Astrocyte (in vitro differentiated cells and primary cell): ENCODE measurements around the gene GNG12. TPM values are rescaled to one million over a fixed set of nuclear protein-coding genes. Genes with fewer than 3 reads are reported as not detected.

Source experiments
- DNase-seq: peaks from one replicate; pipeline ENCODE4 v3.0.0-alpha.2; 2010; ENCODE audit warnings: low read depth
- FAIRE-seq: peaks from 2 replicates; lab custom pipeline; 2011; peaks lifted over from hg19 to GRCh38; lab: Jason Lieb, UNC
- H2AFZ ChIP-seq: 2 replicates; pipeline ENCODE4 v1.6.0; 2012; ENCODE audit warnings: low read depth, low read length, inconsistent platforms
- H3K27ac ChIP-seq: 2 replicates; pipeline ENCODE4 v1.5.1; 2011; ENCODE audit warnings: low read depth, low read length, inconsistent platforms
- H3K27me3 ChIP-seq: 2 replicates; pipeline ENCODE4 v1.6.0; 2011; ENCODE audit warnings: low read length, inconsistent platforms; ENCODE audit not compliant: insufficient read depth
- H3K36me3 ChIP-seq: 2 replicates; pipeline ENCODE4 v1.5.1; 2011; ENCODE audit warnings: low read length, inconsistent platforms; ENCODE audit not compliant: insufficient read depth
- H3K4me1 ChIP-seq: 2 replicates; pipeline ENCODE4 v1.5.1; 2011; ENCODE audit warnings: low read length, inconsistent platforms; ENCODE audit not compliant: insufficient read depth
- H3K4me2 ChIP-seq: 2 replicates; pipeline ENCODE4 v1.6.0; 2012; ENCODE audit warnings: low read length, inconsistent platforms
- H3K4me3 ChIP-seq: 2 replicates; pipeline ENCODE4 v1.5.1; 2011; ENCODE audit warnings: low read depth, mild to moderate bottlenecking, low read length, inconsistent platforms; ENCODE audit not compliant: insufficient read depth
- H3K79me2 ChIP-seq: 2 replicates; pipeline ENCODE4 v1.6.0; 2012; ENCODE audit warnings: mild to moderate bottlenecking, low read length, inconsistent platforms; ENCODE audit not compliant: insufficient read depth
- H3K9ac ChIP-seq: 2 replicates; pipeline ENCODE4 v1.6.0; 2012; ENCODE audit warnings: mild to moderate bottlenecking, low read length, inconsistent platforms
- H3K9me3 ChIP-seq: 2 replicates; pipeline ENCODE4 v1.5.1; 2012; ENCODE audit warnings: low read depth, mild to moderate bottlenecking, low read length, inconsistent platforms; ENCODE audit not compliant: insufficient read depth
- H4K20me1 ChIP-seq: 2 replicates; pipeline ENCODE4 v1.6.0; 2012; ENCODE audit warnings: low read length, inconsistent platforms; ENCODE audit not compliant: insufficient read depth
- H3K27ac Mint-ChIP-seq: one replicate; pipeline ENCODE4 v1.8.0; 2021; ENCODE audit warnings: mild to moderate bottlenecking, mixed read lengths; ENCODE audit not compliant: unreplicated experiment
- H3K27me3 Mint-ChIP-seq: one replicate; pipeline ENCODE4 v1.8.0; 2021; ENCODE audit warnings: low read depth, mixed read lengths; ENCODE audit not compliant: unreplicated experiment
- H3K36me3 Mint-ChIP-seq: one replicate; pipeline ENCODE4 v1.8.0; 2021; ENCODE audit warnings: low read depth, mixed read lengths; ENCODE audit not compliant: unreplicated experiment
- H3K4me1 Mint-ChIP-seq: one replicate; pipeline ENCODE4 v1.8.0; 2021; ENCODE audit warnings: low read depth, mixed read lengths; ENCODE audit not compliant: unreplicated experiment
- H3K4me3 Mint-ChIP-seq: one replicate; pipeline ENCODE4 v1.8.0; 2021; ENCODE audit warnings: mild to moderate bottlenecking, moderate library complexity, mixed read lengths; ENCODE audit not compliant: unreplicated experiment
- H3K9me3 Mint-ChIP-seq: one replicate; pipeline ENCODE4 v1.8.0; 2021; ENCODE audit warnings: mild to moderate bottlenecking, mixed read lengths; ENCODE audit not compliant: unreplicated experiment
- CTCF ChIP-seq: IDR thresholded peaks from 2 replicates; pipeline ENCODE4 v1.5.1; 2011; ENCODE audit warnings: low read depth, mild to moderate bottlenecking, inconsistent platforms, low read length, moderate library complexity; ENCODE audit not compliant: insufficient read depth
- EZH2 ChIP-seq: IDR thresholded peaks from 2 replicates; pipeline ENCODE4 v1.6.1; 2012; ENCODE audit warnings: mild to moderate bottlenecking, low read length, inconsistent platforms; ENCODE audit not compliant: insufficient read depth
- total RNA-seq: library from RNA; stranded (reverse); gene quantifications from 2 replicates; pipeline ENCODE4 v1.2.1, GENCODE V29; 2021

The GNG12 gene
- total RNA-seq, 1 donor from 2014 or later, result 101 TPM

DNA sequence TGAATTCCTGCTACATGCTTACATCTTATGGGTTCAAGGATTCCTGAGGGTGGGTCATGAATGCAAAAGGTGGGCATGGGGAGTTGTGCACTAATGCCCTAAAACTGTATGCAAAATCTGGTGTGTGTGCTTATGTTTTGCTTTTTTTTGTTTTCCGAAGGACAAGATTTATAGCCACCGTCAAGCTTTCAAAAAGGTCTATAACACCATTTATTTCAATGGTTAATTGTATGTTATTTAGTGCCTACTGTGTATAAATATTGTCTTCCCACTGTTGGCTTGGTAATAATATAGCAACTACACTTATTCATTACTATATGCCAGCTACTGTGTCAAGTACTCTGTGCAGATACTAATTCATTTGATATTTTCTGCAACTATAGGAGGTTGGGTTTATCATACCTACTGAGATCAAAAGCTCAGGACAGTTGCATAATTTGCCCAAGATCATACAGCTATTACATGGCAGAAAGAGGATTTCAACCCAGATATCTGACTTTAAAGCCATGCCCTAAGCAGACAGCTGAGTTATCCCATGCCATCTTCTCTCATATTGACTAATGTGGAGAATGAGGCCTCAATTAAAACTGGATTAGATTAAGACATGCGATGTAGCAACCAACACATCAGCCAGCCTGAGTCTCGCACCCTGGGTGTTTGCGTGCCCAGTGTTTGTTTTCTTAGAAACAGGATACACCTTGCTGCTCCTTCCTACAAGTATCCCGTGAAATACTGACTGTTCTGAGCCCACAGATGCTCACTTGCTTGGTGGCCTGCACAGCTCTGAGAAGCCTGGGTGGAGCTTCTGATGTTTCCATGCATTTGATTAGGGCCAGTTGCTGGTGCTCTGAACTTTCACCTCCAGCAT lies 113.7 kb downstream of the GNG12 start:
- Histone ChIP-seq H3K27me3 (no peaks in the 10 kb centered on the region), H3K27ac (no peak overlapping the region), H3K79me2 (peaks cover 81% of the 10 kb centered on the region), H3K4me1 (peaks cover 32% of the 10 kb centered on the region), H2AFZ (no peak overlapping the region), H3K9ac (no peak overlapping the region), H3K4me2 (no peak overlapping the region), H3K4me3 (no peak overlapping the region), H4K20me1 (peaks cover 66% of the 10 kb centered on the region), H3K36me3 (no peaks in the 10 kb centered on the region), H3K9me3 (no peaks in the 10 kb centered on the region)
- Mint-ChIP-seq H3K27ac (no peak overlapping the region), H3K9me3 (no peaks in the 10 kb centered on the region), H3K4me1 (peaks cover 22% of the 10 kb centered on the region), H3K27me3 (no peaks in the 10 kb centered on the region), H3K36me3 (peaks cover 1% of the 10 kb centered on the region), H3K4me3 (no peak overlapping the region)
- DNase-seq, result no peak
- TF ChIP-seq CTCF (no peak), EZH2 (no peak)
- no peak for FAIRE-seq

- Mint-ChIP-seq H3K27ac (no peak overlapping the region), H3K9me3 (no peaks in the 10 kb centered on the region), H3K4me1 (peaks cover 31% of the 10 kb centered on the region), H3K4me3 (no peak overlapping the region), H3K36me3 (peaks cover 2% of the 10 kb centered on the region), H3K27me3 (no peaks in the 10 kb centered on the region)
- no peaks in the 10 kb centered on the region for H3K36me3 ChIP-seq
- peaks cover 31% of the 10 kb centered on the region for H3K4me1 ChIP-seq
- no peak overlapping the region for H3K4me2 ChIP-seq
- DNase-seq (no peak), FAIRE-seq (no peak)
- no peak overlapping the region for H3K27ac ChIP-seq
- no peak for TF ChIP-seq CTCF
- no peak for TF ChIP-seq EZH2
- H3K9ac ChIP-seq, result no peak overlapping the region
- no peak overlapping the region for H2AFZ ChIP-seq
- H3K4me3 ChIP-seq, result no peak overlapping the region
- H3K27me3 ChIP-seq, result no peaks in the 10 kb centered on the region
- peaks cover 78% of the 10 kb centered on the region for H3K79me2 ChIP-seq
- no peaks in the 10 kb centered on the region for H3K9me3 ChIP-seq
- H4K20me1 ChIP-seq, result peaks cover 67% of the 10 kb centered on the region
Observed at GRCh38 chr1:67717876-67718275, 115.4 kb downstream of the GNG12 start.

DNA sequence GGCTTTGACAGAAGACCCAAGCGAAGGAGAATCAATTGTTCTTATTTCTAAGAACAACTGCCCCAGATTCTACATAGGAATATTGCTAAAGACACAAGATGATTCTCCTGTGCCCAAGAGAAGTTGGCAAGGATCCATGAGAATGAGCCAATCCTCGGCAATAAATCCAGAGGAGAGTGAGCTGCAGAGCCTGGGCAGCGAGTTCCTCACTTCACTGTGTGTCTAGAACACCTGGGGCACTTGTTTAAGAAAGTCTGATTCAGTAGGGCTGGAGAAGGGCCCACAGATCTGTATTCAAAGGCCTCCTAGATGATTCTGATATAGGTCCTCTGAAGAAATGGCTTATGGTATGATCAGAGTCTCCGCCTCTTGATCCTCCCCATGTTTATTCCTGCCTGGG lies 116.5 kb downstream of the GNG12 start:
- no peak overlapping the region for H3K9ac ChIP-seq
- Mint-ChIP-seq H3K4me3 (no peak overlapping the region), H3K9me3 (no peaks in the 10 kb centered on the region), H3K4me1 (peaks cover 34% of the 10 kb centered on the region), H3K27me3 (no peaks in the 10 kb centered on the region), H3K36me3 (peaks cover 2% of the 10 kb centered on the region), H3K27ac (no peak overlapping the region)
- peaks cover 57% of the 10 kb centered on the region for H4K20me1 ChIP-seq
- no peaks in the 10 kb centered on the region for H3K27me3 ChIP-seq
- H3K36me3 ChIP-seq, result no peaks in the 10 kb centered on the region
- H3K27ac ChIP-seq, result no peak overlapping the region
- FAIRE-seq (no peak), DNase-seq (no peak)
- H3K4me2 ChIP-seq, result no peak overlapping the region
- H3K79me2 ChIP-seq, result peaks cover 77% of the 10 kb centered on the region
- no peak overlapping the region for H2AFZ ChIP-seq
- peaks cover 22% of the 10 kb centered on the region for H3K4me1 ChIP-seq
- TF ChIP-seq EZH2, result no peak
- no peak for TF ChIP-seq CTCF
- H3K4me3 ChIP-seq, result no peak overlapping the region
- H3K9me3 ChIP-seq, result no peaks in the 10 kb centered on the region
